Upper lobe of right lung (tissue), 1 donor: Measurements from ENCODE around the gene RAD18. TPM values are rescaled to one million over a fixed set of nuclear protein-coding genes. Genes with fewer than 3 reads are reported as not detected.

Experiments used
- ATAC-seq: fragments of 200-7000 bp; cut with Tn5 transposase; one replicate; pipeline ENCODE4 v1.9.1; 2020; ENCODE audit warnings: mild to moderate bottlenecking, moderate library complexity
- DNase-seq: peaks from one replicate; pipeline ENCODE4 v3.0.0-alpha.2; 2020
- H3K27ac ChIP-seq: fragments of 200-600 bp; one replicate; pipeline ENCODE4 v1.8.0; 2022
- H3K27me3 ChIP-seq: fragments of 200-600 bp; one replicate; pipeline ENCODE4 v1.8.0; 2022; ENCODE audit warnings: mild to moderate bottlenecking
- H3K36me3 ChIP-seq: fragments of 200-600 bp; one replicate; pipeline ENCODE4 v1.8.0; 2022
- H3K4me1 ChIP-seq: fragments of 200-600 bp; one replicate; pipeline ENCODE4 v1.8.0; 2022
- H3K4me3 ChIP-seq: fragments of 200-600 bp; one replicate; pipeline ENCODE4 v1.8.0; 2022; ENCODE audit warnings: mild to moderate bottlenecking
- H3K9me3 ChIP-seq: fragments of 200-600 bp; one replicate; pipeline ENCODE4 v1.8.0; 2022
- intact Hi-C: fragments of 100-400 bp; cut with DNase I; formaldehyde crosslinking; loops from one replicate; pipeline ENCODE4 v1.11.0; 2022
- total RNA-seq: library from RNA; stranded (reverse); fragmentation: NEBNext Ultra II Directional; extraction: Animal tissue kit (Norgen Biotek cat#: 25700); gene quantifications from one replicate; pipeline ENCODE4 v1.2.1, GENCODE V29; 2021
- TF ChIP-seq, protein P1 (sequence below): fragments of 200-600 bp; IDR thresholded peaks from one replicate; pipeline ENCODE4 v1.8.0; 2022; ENCODE audit warnings: antibody characterized with exemption
- donor health status: DM: no; HTN: yes; CAD: no; lungs with severe emphysema.

Gene RAD18
- total RNA-seq, 1 donor from 2014 or later, result 15.0 TPM

GRCh38 chr3:8893001-8893400 lies 70.3 kb downstream of the RAD18 start:
- intact Hi-C loops, result no loop called here
- no peak for DNase-seq
- no peak for ATAC-seq

DNA sequence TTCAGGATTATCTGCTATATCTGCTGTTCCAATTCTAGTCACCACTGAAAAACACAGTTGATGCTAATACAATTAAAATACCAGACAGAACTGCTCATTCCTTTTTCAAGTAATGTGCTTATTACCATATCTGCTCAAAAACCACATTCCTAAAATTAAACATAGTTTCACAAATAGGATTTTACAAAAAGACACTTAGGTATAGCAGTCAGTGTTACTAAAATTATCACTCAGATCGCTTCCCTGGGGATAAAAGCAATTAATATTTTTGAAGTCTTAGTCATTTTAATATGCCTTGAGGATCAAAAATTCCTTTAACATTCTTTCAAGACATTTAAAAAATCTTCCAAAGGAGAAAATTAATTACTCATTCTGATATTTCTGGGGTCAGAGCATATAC lies 71.5 kb downstream of the RAD18 start:
- no peak overlapping the region for H3K27ac ChIP-seq
- no peaks in the 10 kb centered on the region for H3K4me1 ChIP-seq
- no peaks in the 10 kb centered on the region for H3K27me3 ChIP-seq
- DNase-seq (no peak), ATAC-seq (no peak)
- H3K36me3 ChIP-seq, result peaks cover 8% of the 10 kb centered on the region
- H3K4me3 ChIP-seq, result no peak overlapping the region
- TF ChIP-seq, protein P1, sequence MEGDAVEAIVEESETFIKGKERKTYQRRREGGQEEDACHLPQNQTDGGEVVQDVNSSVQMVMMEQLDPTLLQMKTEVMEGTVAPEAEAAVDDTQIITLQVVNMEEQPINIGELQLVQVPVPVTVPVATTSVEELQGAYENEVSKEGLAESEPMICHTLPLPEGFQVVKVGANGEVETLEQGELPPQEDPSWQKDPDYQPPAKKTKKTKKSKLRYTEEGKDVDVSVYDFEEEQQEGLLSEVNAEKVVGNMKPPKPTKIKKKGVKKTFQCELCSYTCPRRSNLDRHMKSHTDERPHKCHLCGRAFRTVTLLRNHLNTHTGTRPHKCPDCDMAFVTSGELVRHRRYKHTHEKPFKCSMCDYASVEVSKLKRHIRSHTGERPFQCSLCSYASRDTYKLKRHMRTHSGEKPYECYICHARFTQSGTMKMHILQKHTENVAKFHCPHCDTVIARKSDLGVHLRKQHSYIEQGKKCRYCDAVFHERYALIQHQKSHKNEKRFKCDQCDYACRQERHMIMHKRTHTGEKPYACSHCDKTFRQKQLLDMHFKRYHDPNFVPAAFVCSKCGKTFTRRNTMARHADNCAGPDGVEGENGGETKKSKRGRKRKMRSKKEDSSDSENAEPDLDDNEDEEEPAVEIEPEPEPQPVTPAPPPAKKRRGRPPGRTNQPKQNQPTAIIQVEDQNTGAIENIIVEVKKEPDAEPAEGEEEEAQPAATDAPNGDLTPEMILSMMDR, result no peak
- H3K9me3 ChIP-seq, result no peaks in the 10 kb centered on the region
- intact Hi-C loops, result no loop called here

More at GRCh38 chr3:8893001-8893400, 70.3 kb downstream of the RAD18 start:
- H3K4me1 ChIP-seq, result no peaks in the 10 kb centered on the region
- no peaks in the 10 kb centered on the region for H3K27me3 ChIP-seq
- H3K27ac ChIP-seq, result no peak overlapping the region
- TF ChIP-seq, protein P1, result no peak
- H3K9me3 ChIP-seq, result no peaks in the 10 kb centered on the region
- H3K4me3 ChIP-seq, result no peak overlapping the region
- H3K36me3 ChIP-seq, result peaks cover 14% of the 10 kb centered on the region

DNA sequence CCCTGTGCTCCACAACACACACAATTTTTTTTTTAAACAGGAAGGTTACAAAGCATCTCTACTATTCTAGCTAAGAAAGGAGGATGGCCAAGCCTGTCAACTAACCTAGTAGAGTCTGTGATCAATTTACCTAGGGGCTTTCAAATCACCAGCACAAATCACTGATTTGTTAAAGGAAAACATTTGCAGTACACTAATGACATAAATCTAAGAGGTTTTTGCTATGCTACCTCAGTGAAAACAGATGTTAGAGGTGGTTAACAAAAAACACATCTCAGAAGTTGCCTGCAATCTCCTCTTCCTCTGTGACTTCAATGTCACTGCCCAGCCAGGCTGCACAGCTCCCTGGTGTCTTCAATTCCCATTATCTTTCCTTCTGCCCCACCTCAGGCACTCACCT lies 72.0 kb downstream of the RAD18 start:
- Histone ChIP-seq H3K9me3 (no peaks in the 10 kb centered on the region), H3K4me1 (no peaks in the 10 kb centered on the region), H3K27ac (no peak overlapping the region), H3K36me3 (peaks cover 3% of the 10 kb centered on the region), H3K27me3 (no peaks in the 10 kb centered on the region), H3K4me3 (no peak overlapping the region)
- TF ChIP-seq, protein P1, result no peak
- DNase-seq (no peak), ATAC-seq (no peak)
- intact Hi-C loops, result no loop called here

- no peak overlapping the region for H3K4me3 ChIP-seq
- TF ChIP-seq, protein P1, result no peak
- DNase-seq, result no peak
- no peaks in the 10 kb centered on the region for H3K9me3 ChIP-seq
- no peaks in the 10 kb centered on the region for H3K36me3 ChIP-seq
- H3K27me3 ChIP-seq, result no peaks in the 10 kb centered on the region
- no peaks in the 10 kb centered on the region for H3K4me1 ChIP-seq
- no peak overlapping the region for H3K27ac ChIP-seq
- peak; percentile 58 for ATAC-seq
- intact Hi-C loops, result no loop called here
These were observed 74.9 kb downstream of the RAD18 start for GRCh38 chr3:8888301-8888915.

GRCh38 chr3:8887435-8888300 lies 75.6 kb downstream of the RAD18 start:
- Histone ChIP-seq H3K27me3 (no peaks in the 10 kb centered on the region), H3K9me3 (no peaks in the 10 kb centered on the region), H3K27ac (no peak overlapping the region), H3K36me3 (no peaks in the 10 kb centered on the region), H3K4me1 (no peaks in the 10 kb centered on the region), H3K4me3 (no peak overlapping the region)
- intact Hi-C loops, result no loop called here
- TF ChIP-seq, protein P1, result no peak
- DNase-seq, result no peak
- peak; percentile 29 for ATAC-seq
